CD4-positive, alpha-beta T cell treated with Interleukin-6 at 100 ng/mL for 8 hours (primary cell): ENCODE results near the gene ADAMTS17.

ENCODE experiments used
- DNase-seq: peaks from one replicate; pipeline ENCODE4 v3.0.0-alpha.2; 2020; ENCODE audit warnings: mixed read lengths, low spot score

The ADAMTS17 gene

GRCh38 chr15:100201376-100202280 lies 140.1 kb downstream of the ADAMTS17 start:
- DNase-seq = no peak

GRCh38 chr15:100200287-100200880 lies 141.4 kb downstream of the ADAMTS17 start:
- no peak for DNase-seq

- no peak for DNase-seq
Observed at GRCh38 chr15:100199711-100200286, 142.0 kb downstream of the ADAMTS17 start.

- no peak for DNase-seq
Observed at GRCh38 chr15:100198442-100198841, 143.3 kb downstream of the ADAMTS17 start.

- DNase-seq = no peak
Observed at GRCh38 chr15:100196326-100197058, 145.3 kb downstream of the ADAMTS17 start.

- DNase-seq = no peak
Observed at GRCh38 chr15:100194996-100195395, 146.8 kb downstream of the ADAMTS17 start.

- DNase-seq = no peak
Observed at GRCh38 chr15:100193277-100193860, 148.4 kb downstream of the ADAMTS17 start.

- no peak for DNase-seq
Observed at GRCh38 chr15:100192097-100193080, 149.4 kb downstream of the ADAMTS17 start.

GRCh38 chr15:100191161-100191560 lies 150.6 kb downstream of the ADAMTS17 start:
- no peak for DNase-seq

- DNase-seq = no peak
Observed at GRCh38 chr15:100190675-100191074, 151.1 kb downstream of the ADAMTS17 start.

- DNase-seq = no peak
Observed at GRCh38 chr15:100189849-100190248, 151.9 kb downstream of the ADAMTS17 start.

- no peak for DNase-seq
Observed at GRCh38 chr15:100189319-100189718, 152.5 kb downstream of the ADAMTS17 start.

GRCh38 chr15:100187677-100188076 lies 154.1 kb downstream of the ADAMTS17 start:
- no peak for DNase-seq

GRCh38 chr15:100186960-100187359 lies 154.8 kb downstream of the ADAMTS17 start:
- no peak for DNase-seq

GRCh38 chr15:100186366-100186765 lies 155.4 kb downstream of the ADAMTS17 start:
- no peak for DNase-seq

GRCh38 chr15:100183921-100184495 lies 157.8 kb downstream of the ADAMTS17 start:
- no peak for DNase-seq

GRCh38 chr15:100180921-100181320 lies 160.9 kb downstream of the ADAMTS17 start:
- no peak for DNase-seq

GRCh38 chr15:100175406-100176114 lies 166.2 kb downstream of the ADAMTS17 start:
- no peak for DNase-seq

- DNase-seq = no peak
Observed at GRCh38 chr15:100174904-100175275, 166.9 kb downstream of the ADAMTS17 start.
